GM12878 (cell line): ENCODE results near the gene CLDN12. TPM values are rescaled to one million over a fixed set of nuclear protein-coding genes. Genes with fewer than 3 reads are reported as not detected.

Experiments
- ATAC-seq: fragments of 200-7000 bp; cut with Tn5 transposase; 3 replicates; pipeline ENCODE4 v1.9.1; 2020; ENCODE audit warnings: mild to moderate bottlenecking, moderate library complexity
- BruUV-seq: library from RNA; stranded (reverse); fragments of 400-500 nt; replicated peaks from 2 replicates; lab custom pipeline; 2021; lab: Mats Ljungman, UMichigan
- CTCF ChIA-PET: fragments of 300-600 bp; sonication (Branson Sonifier 250); formaldehyde crosslinking; extraction: SDS; loops from one replicate; lab custom pipeline; 2021; ENCODE audit warnings: inconsistent platforms; lab: Yijun Ruan, JAX
- POLR2A ChIA-PET: fragments of 350-600 bp; formaldehyde crosslinking; extraction: SDS; loops from one replicate; lab custom pipeline; 2021; ENCODE audit warnings: inconsistent platforms; lab: Charles Lee
- RAD21 ChIA-PET: fragments of 300-600 bp; sonication (Branson Sonifier 250); formaldehyde crosslinking; loops from one replicate; lab custom pipeline; 2023; ENCODE audit warnings: antibody characterized with exemption; ENCODE audit not compliant: unreplicated experiment; lab: Charles Lee
- SMC1A ChIA-PET: fragments of 300-600 bp; sonication (Branson Sonifier 250); formaldehyde crosslinking; loops from one replicate; lab custom pipeline; 2023; ENCODE audit not compliant: unreplicated experiment, uncharacterized antibody; lab: Charles Lee
- DNase-seq: peaks from one replicate; pipeline ENCODE4 v3.0.0-alpha.2; 2011; ENCODE audit warnings: low read depth, low spot score
- FAIRE-seq: peaks from 3 replicates; lab custom pipeline; 2011; peaks lifted over from hg19 to GRCh38; lab: Jason Lieb, UNC
- H2AFZ ChIP-seq: 2 replicates; pipeline ENCODE4 v1.6.0; 2011; ENCODE audit warnings: low read depth, low read length, control low read depth; ENCODE audit not compliant: control insufficient read depth
- H3K27ac ChIP-seq: 2 replicates; pipeline ENCODE4 v1.5.1; 2011; ENCODE audit warnings: control low read depth; ENCODE audit not compliant: control insufficient read depth, insufficient read depth
- H3K27me3 ChIP-seq, 2 experiments: replicated peaks in 1 of 2; 2 replicates each; pipeline versions ENCODE4 v1.6.0 to v1.6.1; 2011; ENCODE audit warnings: low read length in 1 of 2; ENCODE audit not compliant: control insufficient read depth in 2 of 2, insufficient read depth in 2 of 2
- H3K36me3 ChIP-seq, 2 experiments: 2 replicates each; pipeline ENCODE4 v1.5.1; 2011; ENCODE audit warnings: low read length in 1 of 2; ENCODE audit not compliant: control insufficient read depth in 2 of 2, insufficient read depth in 2 of 2
- H3K4me1 ChIP-seq: 2 replicates; pipeline ENCODE4 v1.6.1; 2011; ENCODE audit warnings: mild to moderate bottlenecking, low read length, moderate library complexity, mixed read lengths; ENCODE audit not compliant: control insufficient read depth, insufficient read depth
- H3K4me2 ChIP-seq: 2 replicates; pipeline ENCODE4 v1.6.0; 2011; ENCODE audit warnings: control low read depth; ENCODE audit not compliant: control insufficient read depth, insufficient read depth
- H3K4me3 ChIP-seq: fragments of 200-600 bp; sonication (generic); 2 replicates; pipeline ENCODE4 v1.5.1; 2016
- H3K79me2 ChIP-seq: 2 replicates; pipeline ENCODE4 v1.6.0; 2011; ENCODE audit warnings: low read length; ENCODE audit not compliant: control insufficient read depth, insufficient read depth
- H3K9ac ChIP-seq: 2 replicates; pipeline ENCODE4 v1.8.0; 2011; ENCODE audit warnings: low read length, control low read depth, mixed read lengths; ENCODE audit not compliant: control insufficient read depth, insufficient read depth
- H3K9me3 ChIP-seq: replicated peaks from 3 replicates; pipeline ENCODE4 v1.5.1; 2011; ENCODE audit warnings: mild to moderate bottlenecking, low read length; ENCODE audit not compliant: control insufficient read depth, insufficient read depth
- H4K20me1 ChIP-seq: 2 replicates; pipeline ENCODE4 v1.6.0; 2011; ENCODE audit not compliant: control insufficient read depth, insufficient read depth
- BACH1 ChIP-seq: fragments of 450-650 bp; IDR thresholded peaks from 2 replicates; pipeline ENCODE4 v1.6.1; 2017; ENCODE audit warnings: mild to moderate bottlenecking, borderline replicate concordance
- EZH2 ChIP-seq: IDR thresholded peaks from 2 replicates; pipeline ENCODE4 v1.6.1; 2012; ENCODE audit warnings: low read depth, mild to moderate bottlenecking, control low read depth, inconsistent platforms, low read length, borderline replicate concordance; ENCODE audit not compliant: control insufficient read depth
- FOXK2 ChIP-seq: fragments of 450-650 bp; IDR thresholded peaks from 2 replicates; pipeline ENCODE4 v1.6.1; 2017; ENCODE audit warnings: mild to moderate bottlenecking, moderate library complexity
- IKZF1 ChIP-seq: fragments of 450-650 bp; conservative IDR thresholded peaks from 2 replicates; pipeline ENCODE4 v1.6.1; 2017; ENCODE audit warnings: antibody characterized with exemption, mild to moderate bottlenecking
- JUND ChIP-seq: IDR thresholded peaks from 2 replicates; pipeline ENCODE4 v1.6.1; 2012; ENCODE audit warnings: low read depth, mild to moderate bottlenecking, low read length, improper control_type of control experiment, moderate library complexity
- MYC ChIP-seq: IDR thresholded peaks from 2 replicates; pipeline ENCODE4 v1.6.1; 2011; ENCODE audit warnings: mild to moderate bottlenecking, low read length, moderate library complexity, inconsistent platforms; ENCODE audit not compliant: insufficient read depth, insufficient replicate concordance, insufficient read length, severe bottlenecking
- NR2F1 ChIP-seq: fragments of 450-650 bp; conservative IDR thresholded peaks from 2 replicates; pipeline ENCODE4 v1.6.1; 2017; ENCODE audit warnings: mild to moderate bottlenecking
- PAX8 ChIP-seq: fragments of 450-650 bp; IDR thresholded peaks from 2 replicates; pipeline ENCODE4 v1.6.1; 2017; ENCODE audit warnings: mild to moderate bottlenecking, moderate library complexity
- POLR2AphosphoS2 ChIP-seq: IDR thresholded peaks from 2 replicates; pipeline ENCODE4 v1.6.1; 2011; ENCODE audit warnings: low read depth, mild to moderate bottlenecking, low read length, improper control_type of control experiment, moderate library complexity
- RAD21 ChIP-seq: IDR thresholded peaks from 2 replicates; pipeline ENCODE4 v1.6.1; 2011; ENCODE audit warnings: mild to moderate bottlenecking, low read depth, low read length, moderate library complexity; ENCODE audit not compliant: insufficient read depth
- RELA ChIP-seq: fragments of 450-650 bp; IDR thresholded peaks from 2 replicates; pipeline ENCODE4 v1.8.0; 2014; ENCODE audit warnings: borderline replicate concordance; ENCODE audit not compliant: partially characterized antibody
- TCF7 ChIP-seq: IDR thresholded peaks from 2 replicates; pipeline ENCODE4 v1.6.1; 2014; ENCODE audit warnings: antibody characterized with exemption, borderline replicate concordance
- WGBS: methylation state at CpG from one replicate; pipeline ENCODE4 v1.1.6; 2016; ENCODE audit warnings: low lambda C conversion rate; ENCODE audit not compliant: insufficient replicate concordance, insufficient coverage; ENCODE audit errors: missing lambda C conversion rate; 5-methylcytosine and 5-hydroxymethylcytosine counted together
- in situ Hi-C: fragments of 300-500 bp; cut with MboI; formaldehyde crosslinking; loops from 9 replicates; pipeline ENCODE4 v1.14.3; 2018; ENCODE audit warnings: mixed read lengths
- intact Hi-C: fragments of 100-400 bp; cut with micrococcal nuclease; formaldehyde crosslinking; loops from one replicate; pipeline ENCODE4 v1.14.2; 2022; ENCODE audit not compliant: unreplicated experiment
- polyA plus RNA-seq, 11 experiments: library from polyadenylated mRNA; depleted of rRNA in 4 of 11; unstranded in 6 of 11; stranded (reverse) in 5 of 11; fragments of >200 nt; fragmentation: Nextera tagmentation in 4 of 11; fragmentation: Illumina TruSeq in 1 of 11; extraction: Ambion mirVana in 4 of 11; extraction: Trizol in 1 of 11; gene quantifications; 1 replicate in 1 of 11; 2 replicates in 10 of 11; pipeline versions ENCODE4 v1.2.1 to v1.2.3, GENCODE V29; 2011 to 2016; ENCODE audit warnings: inconsistent platforms in 2 of 11, missing spikeins in 2 of 11, low read depth in 1 of 11
- total RNA-seq, 4 experiments: library from RNA; depleted of rRNA in 3 of 4; stranded (reverse); fragments of >200 nt in 3 of 4; fragmentation: Illumina TruSeq in 1 of 4; extraction: Trizol in 1 of 4; gene quantifications; 2 replicates each; pipeline versions ENCODE4 v1.2.1 to v1.2.3, GENCODE V29; 2013 to 2021
- TF ChIP-seq, protein P1 (sequence below): fragments of 450-650 bp; IDR thresholded peaks from 2 replicates; pipeline ENCODE4 v1.6.1; 2016; ENCODE audit warnings: mild to moderate bottlenecking, moderate library complexity, borderline replicate concordance
- TF ChIP-seq, protein P2 (sequence below): fragments of 450-650 bp; IDR thresholded peaks from 2 replicates; pipeline ENCODE4 v1.6.1; 2018; ENCODE audit warnings: mild to moderate bottlenecking, low read depth, moderate library complexity; ENCODE audit not compliant: partially characterized antibody
- TF ChIP-seq, protein P3 (sequence below): fragments of 450-650 bp; IDR thresholded peaks from 2 replicates; pipeline ENCODE4 v1.6.1; 2017; ENCODE audit warnings: low read depth, mild to moderate bottlenecking, moderate library complexity

CLDN12 gene
- total and polyA plus RNA-seq, 10 of the 15 experiments (the other 5 are each of a cell fraction or from before 2014, with no cell fraction given) = 3.1 to 41.1 (median 6.8) TPM

DNA sequence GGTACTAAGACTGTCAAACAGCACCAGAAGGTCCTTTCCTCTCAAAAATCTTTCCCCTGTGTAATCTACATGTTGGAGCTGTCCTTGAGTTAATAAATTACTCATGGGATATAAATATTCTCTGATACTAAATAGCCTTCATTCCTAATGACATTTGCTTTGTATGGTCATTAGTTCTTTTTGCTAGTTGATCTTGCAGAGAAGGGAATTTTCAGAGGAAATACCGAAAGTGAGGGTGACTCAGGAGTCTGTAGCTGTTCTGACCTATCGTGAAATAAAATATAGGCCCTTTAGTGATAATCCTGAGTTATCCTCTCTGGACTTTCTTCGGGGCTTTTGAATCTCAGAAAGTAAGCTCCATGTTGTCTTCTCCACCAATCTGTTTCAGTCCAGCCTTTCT lies 19.4 kb upstream of the CLDN12 start:
- ChIA-PET POLR2A (no interaction called here), SMC1A (no interaction called here), RAD21 (no interaction called here), CTCF (interaction anchor here (0.6 to 1.5 kb wide), 3 partner anchors 44 to 1198 kb away, joined by 3 read pairs; no protein-coding TSS in a partner anchor)
- Histone ChIP-seq H2AFZ (no peak overlapping the region), H4K20me1 (no peaks in the 10 kb centered on the region), H3K4me3 (no peak overlapping the region), H3K36me3 (peaks cover 0 to 8% of the 10 kb centered on the region in 2 experiments; a peak in 3 of 4 replicates), H3K4me1 (no peaks in the 10 kb centered on the region), H3K9me3 (no peaks in the 10 kb centered on the region; the same call in 2 of the 3 replicates), H3K27ac (no peak overlapping the region), H3K4me2 (no peak overlapping the region), H3K9ac (no peak overlapping the region), H3K79me2 (no peaks in the 10 kb centered on the region), H3K27me3 (no peaks in the 10 kb centered on the region)
- FAIRE-seq = no peak
- intact Hi-C loops = no loop called here
- no peak for DNase-seq
- TF ChIP-seq, protein P1, sequence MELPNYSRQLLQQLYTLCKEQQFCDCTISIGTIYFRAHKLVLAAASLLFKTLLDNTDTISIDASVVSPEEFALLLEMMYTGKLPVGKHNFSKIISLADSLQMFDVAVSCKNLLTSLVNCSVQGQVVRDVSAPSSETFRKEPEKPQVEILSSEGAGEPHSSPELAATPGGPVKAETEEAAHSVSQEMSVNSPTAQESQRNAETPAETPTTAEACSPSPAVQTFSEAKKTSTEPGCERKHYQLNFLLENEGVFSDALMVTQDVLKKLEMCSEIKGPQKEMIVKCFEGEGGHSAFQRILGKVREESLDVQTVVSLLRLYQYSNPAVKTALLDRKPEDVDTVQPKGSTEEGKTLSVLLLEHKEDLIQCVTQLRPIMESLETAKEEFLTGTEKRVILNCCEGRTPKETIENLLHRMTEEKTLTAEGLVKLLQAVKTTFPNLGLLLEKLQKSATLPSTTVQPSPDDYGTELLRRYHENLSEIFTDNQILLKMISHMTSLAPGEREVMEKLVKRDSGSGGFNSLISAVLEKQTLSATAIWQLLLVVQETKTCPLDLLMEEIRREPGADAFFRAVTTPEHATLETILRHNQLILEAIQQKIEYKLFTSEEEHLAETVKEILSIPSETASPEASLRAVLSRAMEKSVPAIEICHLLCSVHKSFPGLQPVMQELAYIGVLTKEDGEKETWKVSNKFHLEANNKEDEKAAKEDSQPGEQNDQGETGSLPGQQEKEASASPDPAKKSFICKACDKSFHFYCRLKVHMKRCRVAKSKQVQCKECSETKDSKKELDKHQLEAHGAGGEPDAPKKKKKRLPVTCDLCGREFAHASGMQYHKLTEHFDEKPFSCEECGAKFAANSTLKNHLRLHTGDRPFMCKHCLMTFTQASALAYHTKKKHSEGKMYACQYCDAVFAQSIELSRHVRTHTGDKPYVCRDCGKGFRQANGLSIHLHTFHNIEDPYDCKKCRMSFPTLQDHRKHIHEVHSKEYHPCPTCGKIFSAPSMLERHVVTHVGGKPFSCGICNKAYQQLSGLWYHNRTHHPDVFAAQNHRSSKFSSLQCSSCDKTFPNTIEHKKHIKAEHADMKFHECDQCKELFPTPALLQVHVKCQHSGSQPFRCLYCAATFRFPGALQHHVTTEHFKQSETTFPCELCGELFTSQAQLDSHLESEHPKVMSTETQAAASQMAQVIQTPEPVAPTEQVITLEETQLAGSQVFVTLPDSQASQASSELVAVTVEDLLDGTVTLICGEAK = no peak
- TF ChIP-seq POLR2AphosphoS2 = no peak
- TF ChIP-seq IKZF1 = no peak
- TF ChIP-seq TCF7 = no peak
- no peak for TF ChIP-seq RELA
- TF ChIP-seq FOXK2 = no peak
- TF ChIP-seq, protein P2, sequence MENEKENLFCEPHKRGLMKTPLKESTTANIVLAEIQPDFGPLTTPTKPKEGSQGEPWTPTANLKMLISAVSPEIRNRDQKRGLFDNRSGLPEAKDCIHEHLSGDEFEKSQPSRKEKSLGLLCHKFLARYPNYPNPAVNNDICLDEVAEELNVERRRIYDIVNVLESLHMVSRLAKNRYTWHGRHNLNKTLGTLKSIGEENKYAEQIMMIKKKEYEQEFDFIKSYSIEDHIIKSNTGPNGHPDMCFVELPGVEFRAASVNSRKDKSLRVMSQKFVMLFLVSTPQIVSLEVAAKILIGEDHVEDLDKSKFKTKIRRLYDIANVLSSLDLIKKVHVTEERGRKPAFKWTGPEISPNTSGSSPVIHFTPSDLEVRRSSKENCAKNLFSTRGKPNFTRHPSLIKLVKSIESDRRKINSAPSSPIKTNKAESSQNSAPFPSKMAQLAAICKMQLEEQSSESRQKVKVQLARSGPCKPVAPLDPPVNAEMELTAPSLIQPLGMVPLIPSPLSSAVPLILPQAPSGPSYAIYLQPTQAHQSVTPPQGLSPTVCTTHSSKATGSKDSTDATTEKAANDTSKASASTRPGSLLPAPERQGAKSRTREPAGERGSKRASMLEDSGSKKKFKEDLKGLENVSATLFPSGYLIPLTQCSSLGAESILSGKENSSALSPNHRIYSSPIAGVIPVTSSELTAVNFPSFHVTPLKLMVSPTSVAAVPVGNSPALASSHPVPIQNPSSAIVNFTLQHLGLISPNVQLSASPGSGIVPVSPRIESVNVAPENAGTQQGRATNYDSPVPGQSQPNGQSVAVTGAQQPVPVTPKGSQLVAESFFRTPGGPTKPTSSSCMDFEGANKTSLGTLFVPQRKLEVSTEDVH = no peak
- no peak for TF ChIP-seq BACH1
- TF ChIP-seq, protein P3, sequence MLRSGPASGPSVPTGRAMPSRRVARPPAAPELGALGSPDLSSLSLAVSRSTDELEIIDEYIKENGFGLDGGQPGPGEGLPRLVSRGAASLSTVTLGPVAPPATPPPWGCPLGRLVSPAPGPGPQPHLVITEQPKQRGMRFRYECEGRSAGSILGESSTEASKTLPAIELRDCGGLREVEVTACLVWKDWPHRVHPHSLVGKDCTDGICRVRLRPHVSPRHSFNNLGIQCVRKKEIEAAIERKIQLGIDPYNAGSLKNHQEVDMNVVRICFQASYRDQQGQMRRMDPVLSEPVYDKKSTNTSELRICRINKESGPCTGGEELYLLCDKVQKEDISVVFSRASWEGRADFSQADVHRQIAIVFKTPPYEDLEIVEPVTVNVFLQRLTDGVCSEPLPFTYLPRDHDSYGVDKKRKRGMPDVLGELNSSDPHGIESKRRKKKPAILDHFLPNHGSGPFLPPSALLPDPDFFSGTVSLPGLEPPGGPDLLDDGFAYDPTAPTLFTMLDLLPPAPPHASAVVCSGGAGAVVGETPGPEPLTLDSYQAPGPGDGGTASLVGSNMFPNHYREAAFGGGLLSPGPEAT = no peak
- no peak for TF ChIP-seq RAD21
- TF ChIP-seq PAX8 = no peak
- TF ChIP-seq JUND = no peak
- TF ChIP-seq MYC = no peak
- no peak for TF ChIP-seq EZH2
- no peak for TF ChIP-seq NR2F1
- ATAC-seq = no peak
- in situ Hi-C loops = no loop called here
- 87% methylated on average over 3 of the region's 3 CpGs for WGBS
- BruUV-seq = no TSS peak
